ENCODE data around the gene MYO3B.
"Not testable (repeated sequence)": the region's sequence is repeated elsewhere in the genome, so short reads cannot be mapped to it uniquely, and the experiment has no call there.

GRCh38 chr2:170618948-170619347 lies 441.0 kb downstream of the MYO3B start:
- TF ChIP-seq CTCF (IDR thresholded peaks at IDR 0.05; ENCODE audit: low read depth, low read length); POLR2A (IDR thresholded peaks at IDR 0.05; ENCODE audit: extremely low read depth, insufficient read length): not testable (repeated sequence)

Measured in NB4 (cell line).